ENCODE results near the gene ARSA.

GRCh38 chr22:50606946-50607658, 20.9 kb downstream of the ARSA start:
- no peak for TF ChIP-seq CTCF (optimal IDR thresholded peaks at IDR 0.05 in 1 of 3, IDR thresholded peaks at IDR 0.05 in 1 of 3, conservative IDR thresholded peaks at IDR 0.05 in 1 of 3; ENCODE audit: extremely low read depth in 1 of 3, insufficient read depth in 2 of 3, low read length in 3 of 3)
- TF ChIP-seq EZH2 (IDR thresholded peaks at IDR 0.05; ENCODE audit: low read length) = no peak

All from keratinocyte (primary cell).